BE2C (cell line): ENCODE results near the gene PDE8A.

ENCODE experiments used
- DNase-seq: peaks from one replicate; pipeline ENCODE4 v3.0.0-alpha.2; 2020
- H3K27me3 ChIP-seq: fragments of 250-450 bp; sonication (Bioruptor Pico); 2 replicates; pipeline ENCODE4 v1.5.1; 2020; ENCODE audit warnings: mild to moderate bottlenecking
- H3K36me3 ChIP-seq: fragments of 250-450 bp; sonication (Bioruptor Pico); 2 replicates; pipeline ENCODE4 v1.5.1; 2020; ENCODE audit warnings: mild to moderate bottlenecking
- H3K4me1 ChIP-seq: fragments of 250-450 bp; sonication (Bioruptor Pico); 2 replicates; pipeline ENCODE4 v1.5.1; 2020
- H3K4me3 ChIP-seq: 2 replicates; pipeline ENCODE4 v1.5.1; 2011; ENCODE audit warnings: low read depth, low read length
- H3K9me3 ChIP-seq: fragments of 250-450 bp; sonication (Bioruptor Pico); 2 replicates; pipeline ENCODE4 v1.5.1; 2020
- CTCF ChIP-seq: IDR thresholded peaks from 2 replicates; pipeline ENCODE4 v1.5.1; 2012; ENCODE audit warnings: mild to moderate bottlenecking, low read depth, low read length

Gene PDE8A

GRCh38 chr15:85091990-85092389 lies 110.3 kb downstream of the PDE8A start:
- Histone ChIP-seq H3K9me3 (no peaks in the 10 kb centered on the region), H3K36me3 (peaks cover 7% of the 10 kb centered on the region), H3K4me1 (no peaks in the 10 kb centered on the region; the same call in 1 of the 2 replicates), H3K4me3 (no peak overlapping the region), H3K27me3 (no peaks in the 10 kb centered on the region)
- TF ChIP-seq CTCF: no peak
- no peak for DNase-seq

GRCh38 chr15:85094685-85095084 lies 113.0 kb downstream of the PDE8A start:
- H3K27me3 ChIP-seq: no peaks in the 10 kb centered on the region
- TF ChIP-seq CTCF: no peak
- H3K4me1 ChIP-seq: no peaks in the 10 kb centered on the region; the same call in 1 of the 2 replicates
- no peaks in the 10 kb centered on the region for H3K9me3 ChIP-seq
- H3K36me3 ChIP-seq: peaks cover 3% of the 10 kb centered on the region
- H3K4me3 ChIP-seq: no peak overlapping the region
- no peak for DNase-seq

GRCh38 chr15:85095566-85095965 lies 113.9 kb downstream of the PDE8A start:
- H3K4me3 ChIP-seq: no peak overlapping the region

GRCh38 chr15:85097250-85097649 lies 115.6 kb downstream of the PDE8A start:
- H3K4me3 ChIP-seq: no peak overlapping the region
- no peaks in the 10 kb centered on the region for H3K4me1 ChIP-seq
- no peaks in the 10 kb centered on the region for H3K27me3 ChIP-seq
- no peak for TF ChIP-seq CTCF
- no peak for DNase-seq
- H3K36me3 ChIP-seq: peaks cover 3% of the 10 kb centered on the region
- H3K9me3 ChIP-seq: no peaks in the 10 kb centered on the region

More at GRCh38 chr15:85095566-85095965, 113.9 kb downstream of the PDE8A start:
- Histone ChIP-seq H3K27me3 (no peaks in the 10 kb centered on the region), H3K9me3 (no peaks in the 10 kb centered on the region), H3K36me3 (peaks cover 3% of the 10 kb centered on the region), H3K4me1 (no peaks in the 10 kb centered on the region; the same call in 1 of the 2 replicates)
- DNase-seq: no peak
- TF ChIP-seq CTCF: no peak

- Histone ChIP-seq H3K36me3 (no peaks in the 10 kb centered on the region; the same call in 1 of the 2 replicates), H3K27me3 (no peaks in the 10 kb centered on the region), H3K4me3 (no peak overlapping the region), H3K9me3 (no peaks in the 10 kb centered on the region), H3K4me1 (no peaks in the 10 kb centered on the region)
- DNase-seq: no peak
- no peak for TF ChIP-seq CTCF
Measured at GRCh38 chr15:85097725-85098124, 116.1 kb downstream of the PDE8A start.

GRCh38 chr15:85099195-85099803 lies 117.6 kb downstream of the PDE8A start:
- no peaks in the 10 kb centered on the region for H3K4me1 ChIP-seq
- DNase-seq: no peak
- no peak overlapping the region for H3K4me3 ChIP-seq
- H3K9me3 ChIP-seq: no peaks in the 10 kb centered on the region
- no peak for TF ChIP-seq CTCF
- no peaks in the 10 kb centered on the region for H3K27me3 ChIP-seq
- no peaks in the 10 kb centered on the region; the same call in 1 of the 2 replicates for H3K36me3 ChIP-seq
